Left renal pelvis (tissue), 4 donors: ENCODE results near the gene CCNC. TPM values are rescaled to one million over a fixed set of nuclear protein-coding genes. Genes with fewer than 3 reads are reported as not detected.

Experiments
- DNase-seq, 4 donors: peaks; one replicate each; pipeline ENCODE4 v3.0.0-alpha.2; 2013; ENCODE audit warnings: low read depth in 4 of 4, low spot score in 3 of 4
- polyA plus RNA-seq, 4 donors: library from polyadenylated mRNA; unstranded; fragments of 120-200 nt; gene quantifications; one replicate each; pipeline ENCODE4 v1.2.1, GENCODE V29; 2013; ENCODE audit not compliant: insufficient read length in 4 of 4

The CCNC gene, protein sequence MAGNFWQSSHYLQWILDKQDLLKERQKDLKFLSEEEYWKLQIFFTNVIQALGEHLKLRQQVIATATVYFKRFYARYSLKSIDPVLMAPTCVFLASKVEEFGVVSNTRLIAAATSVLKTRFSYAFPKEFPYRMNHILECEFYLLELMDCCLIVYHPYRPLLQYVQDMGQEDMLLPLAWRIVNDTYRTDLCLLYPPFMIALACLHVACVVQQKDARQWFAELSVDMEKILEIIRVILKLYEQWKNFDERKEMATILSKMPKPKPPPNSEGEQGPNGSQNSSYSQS
- polyA plus RNA-seq: 10 to 100 TPM; 59.4 to 94.1 (median 88.0) TPM

- peak; percentile 84 to 92 (median 88) for DNase-seq
Measured at GRCh38 chr6:99568103-99568933, at the start of gene CCNC. Gene CCNC (minus strand): TSS chr6:99568660. CDS start chr6:99568527, 133 bp downstream.

- DNase-seq: no peak
Measured at GRCh38 chr6:99617131-99617530, 48.7 kb upstream of the CCNC start.

DNA sequence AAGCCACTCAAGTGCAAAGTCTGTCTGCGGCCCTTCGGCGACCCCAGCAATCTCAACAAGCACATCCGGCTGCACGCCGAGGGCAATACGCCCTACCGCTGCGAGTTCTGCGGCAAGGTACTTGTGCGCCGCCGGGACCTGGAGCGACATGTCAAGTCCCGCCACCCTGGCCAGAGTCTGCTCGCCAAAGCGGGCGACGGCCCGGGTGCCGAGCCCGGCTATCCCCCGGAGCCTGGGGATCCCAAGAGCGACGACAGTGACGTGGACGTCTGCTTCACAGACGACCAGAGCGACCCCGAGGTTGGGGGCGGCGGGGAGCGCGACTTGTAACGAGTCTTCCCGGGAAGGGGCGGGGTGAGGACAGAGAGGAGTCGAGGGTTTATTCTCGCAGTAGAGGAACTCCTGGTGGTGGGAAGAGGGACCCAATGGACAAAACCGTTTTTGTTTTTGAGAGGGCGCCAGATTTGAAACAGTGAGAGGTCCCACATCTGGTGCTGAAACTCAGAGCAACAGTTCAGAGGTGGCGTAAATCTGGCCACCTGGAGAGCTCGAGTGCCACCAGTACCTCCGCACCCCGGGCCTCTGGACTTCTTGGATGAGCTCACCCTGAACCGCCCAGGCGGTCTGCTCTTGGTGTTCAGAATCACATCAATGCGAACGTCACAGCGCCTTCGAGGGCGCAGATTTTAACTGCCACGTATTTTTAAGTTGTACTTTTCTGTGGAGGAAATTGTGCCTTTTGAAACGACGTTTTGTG is 46.1 kb upstream of the CCNC start:
- DNase-seq: no peak

GRCh38 chr6:99613705-99614429 is 45.4 kb upstream of the CCNC start:
- DNase-seq: no peak

DNA sequence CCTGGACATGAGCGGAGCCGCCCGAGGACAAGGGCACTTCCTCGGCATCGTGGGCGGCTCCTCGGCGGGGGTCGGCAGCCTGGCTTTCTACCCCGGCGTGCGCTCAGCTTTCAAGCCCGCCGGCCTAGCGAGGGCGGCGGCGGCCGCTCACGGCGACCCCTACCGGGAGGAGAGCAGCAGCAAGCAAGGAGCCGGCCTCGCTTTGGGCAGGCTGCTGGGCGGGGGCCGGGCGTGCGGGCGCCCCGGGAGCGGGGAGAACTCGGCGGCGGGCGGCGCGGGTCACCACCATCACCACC is 44.9 kb upstream of the CCNC start:
- DNase-seq: no peak

GRCh38 chr6:99612551-99613408 is 44.3 kb upstream of the CCNC start:
- DNase-seq: no peak

GRCh38 chr6:99611148-99611547 is 42.7 kb upstream of the CCNC start:
- no peak for DNase-seq

DNA sequence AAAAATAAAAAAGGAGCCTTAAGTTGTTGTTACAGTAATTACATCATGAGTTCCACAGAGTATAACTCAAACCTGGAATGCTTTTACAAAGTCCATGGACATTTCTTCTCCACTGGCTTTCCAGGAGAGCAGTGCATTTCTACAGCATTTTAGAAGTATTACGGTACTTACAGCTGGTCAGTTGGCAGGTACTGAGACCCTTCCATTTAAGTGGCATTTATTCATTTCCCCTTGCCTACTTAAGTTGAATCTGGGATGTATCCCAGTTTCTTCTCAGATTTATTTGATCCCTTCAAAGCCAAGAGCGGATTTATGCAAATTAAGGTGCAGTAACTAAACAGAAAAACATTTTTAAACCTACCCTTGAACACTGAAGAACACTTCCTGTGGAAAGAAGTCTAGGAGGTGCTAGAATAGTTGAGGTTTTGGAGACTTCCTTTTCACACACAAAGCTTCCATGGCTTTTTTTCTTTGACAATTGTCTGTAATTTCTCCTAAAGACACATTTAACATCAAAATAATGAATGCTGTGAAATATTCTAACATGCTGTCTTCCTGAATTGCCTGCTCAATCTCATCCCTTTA is 41.5 kb upstream of the CCNC start:
- DNase-seq: no peak

GRCh38 chr6:99608886-99609482 is 40.5 kb upstream of the CCNC start:
- no peak for DNase-seq

DNA sequence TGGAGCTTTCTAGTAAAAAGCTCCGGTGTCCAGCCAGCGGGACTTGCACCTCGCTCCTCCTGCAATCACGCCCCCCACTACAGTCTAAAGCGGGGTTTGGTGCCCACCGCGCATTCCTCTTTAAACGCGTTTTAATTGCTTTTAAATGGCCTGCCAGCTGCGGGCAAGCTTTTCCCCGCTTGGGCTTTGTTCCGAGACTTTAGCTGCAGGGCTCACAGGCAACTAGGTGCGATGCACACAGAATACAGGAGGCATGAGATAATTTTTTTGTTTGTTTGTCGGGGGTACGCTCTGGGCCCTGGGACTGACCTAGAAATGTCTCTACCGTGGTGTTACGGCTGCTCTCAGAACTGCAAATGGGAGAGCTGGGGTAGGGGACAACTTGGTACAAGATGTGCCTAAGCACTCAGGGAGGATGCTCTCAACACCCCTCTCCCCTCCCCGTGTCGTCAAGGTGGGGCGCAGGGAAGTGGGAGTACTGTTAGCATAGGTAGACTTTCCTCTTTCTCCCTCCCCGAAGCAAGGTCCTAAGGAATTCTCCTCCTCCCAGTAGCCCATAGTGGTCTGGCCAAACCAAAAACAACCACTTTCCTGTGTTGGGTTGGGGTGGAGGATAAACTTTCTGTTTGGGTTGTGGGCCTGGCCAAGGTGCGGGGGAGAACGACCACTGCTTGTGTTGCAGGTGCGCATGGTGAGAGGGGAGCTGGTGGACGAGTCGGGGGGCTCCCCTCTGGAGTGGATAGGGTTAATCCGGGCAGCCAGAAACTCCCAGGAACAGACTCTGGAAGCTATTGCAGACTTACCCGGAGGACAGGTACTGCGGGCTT is 39.8 kb upstream of the CCNC start:
- no peak for DNase-seq

DNA sequence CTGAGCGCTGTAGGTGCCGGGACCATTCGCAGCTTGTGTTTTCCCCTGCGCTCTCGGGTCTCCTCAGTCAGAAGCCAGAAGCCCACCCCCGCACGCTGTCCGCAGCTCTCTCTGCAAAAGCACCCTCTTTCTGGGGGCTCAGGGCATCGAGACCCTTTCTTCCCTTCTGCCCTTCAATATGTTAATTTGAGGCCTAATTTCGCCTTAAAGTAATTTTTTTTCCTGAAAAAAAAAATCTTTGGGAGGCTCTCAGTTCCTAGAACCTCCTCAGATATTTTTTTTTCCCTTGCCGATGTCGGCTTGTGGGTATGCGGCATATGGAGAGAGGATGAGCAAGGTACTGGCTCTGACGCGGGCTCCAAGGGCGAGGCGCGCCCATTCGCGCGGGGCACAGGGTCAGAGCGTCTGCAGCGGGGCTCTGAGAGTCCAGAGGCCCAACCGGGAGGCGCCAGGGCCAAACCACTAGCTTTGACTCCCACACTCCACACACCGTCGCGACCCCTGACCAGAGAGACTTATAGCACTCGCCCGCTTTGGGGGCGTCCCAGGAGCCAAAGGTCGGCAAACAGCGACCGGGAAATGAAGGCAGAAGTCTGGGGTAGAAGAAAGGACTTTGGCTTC is 39.1 kb upstream of the CCNC start:
- DNase-seq: no peak

DNA sequence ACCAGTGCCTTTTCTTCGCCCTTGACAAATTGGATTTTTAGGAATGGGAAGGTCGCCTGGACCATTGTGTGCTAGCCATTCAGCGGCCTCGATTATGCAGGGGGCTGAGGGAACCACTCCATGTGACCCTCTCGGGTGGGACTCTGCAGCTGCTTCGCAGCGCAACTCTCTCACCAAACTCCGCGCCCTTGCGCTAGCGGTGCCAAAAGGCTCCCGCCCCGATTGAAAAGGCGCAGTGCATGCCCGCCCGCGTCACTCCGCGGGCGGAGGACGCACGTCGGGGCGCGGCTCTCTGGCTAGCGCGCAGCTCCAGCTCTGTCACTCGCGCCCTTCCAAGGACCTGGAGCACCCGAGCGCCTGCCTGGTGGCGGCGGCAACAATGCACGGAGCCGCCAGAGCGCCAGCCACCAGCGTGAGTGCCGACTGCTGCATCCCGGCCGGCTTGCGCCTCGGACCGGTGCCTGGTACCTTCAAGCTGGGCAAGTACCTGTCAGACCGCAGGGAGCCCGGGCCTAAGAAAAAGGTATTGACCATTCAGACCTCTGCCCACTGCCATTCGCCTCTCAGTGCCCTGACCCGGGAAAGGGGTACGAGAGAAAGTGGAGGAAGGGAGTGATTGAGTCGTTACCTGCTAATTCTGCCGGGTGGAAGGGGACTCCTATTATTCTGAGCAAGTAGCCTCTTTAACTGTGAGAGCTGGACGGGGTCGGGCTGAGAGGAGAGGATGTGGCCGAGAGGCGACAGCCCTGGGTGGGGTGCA is 38.4 kb upstream of the CCNC start, which contains the start of gene PRDM13:
PRDM13 (plus strand) TSS at position 178 of the 760 bp plus-strand sequence; CDS start at position 380, 202 bp downstream.
- no peak for DNase-seq

- DNase-seq: no peak
Measured at GRCh38 chr6:99605911-99606655, 37.6 kb upstream of the CCNC start.

DNA sequence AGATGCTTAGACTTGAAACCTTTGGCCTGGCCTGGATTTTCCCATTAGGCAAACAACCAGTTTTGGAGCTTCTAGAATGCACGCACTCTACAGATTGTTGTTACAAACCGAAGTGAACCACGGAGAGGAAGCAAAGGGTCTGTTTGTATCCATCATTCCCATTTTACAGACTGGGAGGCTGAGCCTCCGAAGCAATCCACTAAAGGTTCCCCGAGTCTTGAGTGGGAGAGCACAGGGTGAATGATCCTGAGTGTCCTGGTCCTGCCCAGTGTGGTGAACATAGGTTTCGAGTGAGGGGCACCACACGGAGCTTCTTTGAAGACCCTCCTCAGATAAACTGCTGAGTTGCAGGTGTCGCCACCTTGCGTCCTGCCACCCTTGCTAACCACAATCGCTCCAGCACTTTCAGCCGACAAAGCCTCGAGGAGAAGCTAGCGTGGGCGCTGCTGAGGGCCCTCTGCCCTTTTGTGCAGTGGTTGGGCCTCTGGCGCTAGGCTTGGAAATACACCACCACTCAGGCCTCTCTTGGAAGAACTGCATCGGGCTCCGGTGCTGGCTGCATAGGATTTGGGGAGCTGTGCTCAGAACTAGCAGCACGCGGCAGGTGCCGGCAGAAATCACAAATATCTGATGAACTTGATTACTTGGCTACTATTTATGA is 36.7 kb upstream of the CCNC start:
- DNase-seq: no peak

DNA sequence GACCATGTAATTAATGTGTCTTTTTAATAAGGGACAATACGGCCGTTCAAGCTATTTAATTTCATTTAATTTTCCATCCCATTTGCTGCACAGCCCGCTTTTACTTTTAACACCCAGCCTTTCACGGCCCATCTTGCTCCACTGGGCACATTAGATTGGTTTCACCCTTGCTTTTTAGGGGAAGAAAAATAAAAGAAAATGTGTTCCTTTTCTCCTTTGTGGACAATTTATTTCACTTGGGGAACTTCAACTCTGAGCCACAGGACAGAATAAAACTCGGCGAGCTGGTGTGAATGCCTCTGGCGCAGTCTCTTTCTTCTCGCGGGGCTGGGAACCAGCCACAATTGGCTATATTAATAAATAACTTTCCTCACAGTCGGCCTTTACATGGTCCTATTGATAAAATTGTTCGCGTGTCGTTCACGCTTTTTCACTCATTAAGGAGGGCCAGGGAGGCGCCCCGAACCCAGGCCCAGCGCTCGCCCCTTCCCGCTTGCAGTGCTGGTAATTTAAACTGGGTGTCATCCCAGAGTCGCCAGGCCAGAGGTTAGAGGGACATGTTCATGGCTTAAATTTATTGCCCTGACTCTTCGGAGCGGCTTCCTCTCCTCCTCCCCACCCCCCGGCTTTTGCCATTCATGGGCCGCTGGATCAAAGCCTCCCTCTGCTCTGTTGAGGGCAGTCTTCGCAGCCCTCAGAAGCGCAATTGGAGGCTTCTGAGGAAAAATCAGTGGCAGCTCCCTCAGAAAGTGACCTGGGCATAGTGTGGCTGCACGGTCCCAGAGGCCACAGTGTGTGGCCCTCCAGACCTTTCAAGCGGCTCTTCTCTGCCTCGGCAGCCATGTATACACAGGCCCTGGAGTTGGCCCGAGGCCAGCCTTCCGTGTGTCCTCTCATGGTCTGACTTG is 36.0 kb upstream of the CCNC start:
- DNase-seq: no peak
